ENCODE data around the gene PPP2R2C.

DNA sequence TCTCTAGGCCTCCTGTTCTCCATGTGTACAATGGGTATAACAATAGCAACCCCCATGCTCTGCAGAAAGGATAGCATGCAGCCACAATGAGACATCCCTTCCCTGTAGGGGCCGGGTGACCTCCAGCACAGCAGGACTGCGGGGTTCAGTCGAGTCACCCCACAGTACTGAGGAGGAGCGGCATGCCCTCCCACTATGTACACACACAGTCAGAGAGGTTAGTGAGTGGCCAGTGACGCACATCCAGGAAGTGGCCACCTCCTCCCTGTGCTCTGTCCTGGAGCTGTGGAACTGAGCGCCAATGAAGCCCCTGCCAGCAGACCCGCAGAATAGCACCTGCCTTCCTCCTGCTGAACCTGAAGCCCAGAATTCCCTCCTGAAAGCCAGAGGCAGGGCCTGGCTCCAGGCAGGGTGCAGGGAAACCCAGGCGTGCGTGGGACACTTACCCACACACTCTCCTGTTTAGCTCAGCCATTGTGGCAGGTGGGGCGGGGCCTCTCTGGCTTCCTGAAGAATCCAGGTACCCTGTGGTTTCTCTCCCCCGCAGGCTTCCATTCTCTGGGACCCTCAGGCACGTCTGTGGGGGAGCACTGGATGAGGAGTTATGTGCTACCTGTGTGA lies 152.8 kb downstream of the PPP2R2C start:
- TF ChIP-seq POLR2AphosphoS5 (IDR thresholded peaks at IDR 0.05; ENCODE audit: low read depth, low read length) (no peak), POLR2A (IDR thresholded peaks at IDR 0.05; ENCODE audit: low read depth, low read length) (no peak), POU2F2 (IDR thresholded peaks at IDR 0.05; ENCODE audit: low read depth, low read length) (no peak), SPI1 (IDR thresholded peaks at IDR 0.05; ENCODE audit: low read depth, low read length) (no peak), TAF1 (IDR thresholded peaks at IDR 0.05; ENCODE audit: low read depth, low read length) (no peak)
